Effector memory CD4-positive, alpha-beta T cell (primary cell): ENCODE measurements around the gene CALM3.
A peak's percentile ranks its signal among the peaks of the same experiment; 100 is the strongest.
"Not testable (repeated sequence)": the region's sequence is repeated elsewhere in the genome, so short reads cannot be mapped to it uniquely, and the experiment has no call there.

Source experiments
- DNase-seq, 3 donors: peaks; one replicate each; pipeline ENCODE4 v3.0.0-alpha.2; 2020
- H3K27ac ChIP-seq: 2 replicates; pipeline ENCODE4 v1.7.0; 2013; ENCODE audit warnings: mild to moderate bottlenecking, low read length, moderate library complexity; ENCODE audit not compliant: insufficient read depth, poor library complexity, severe bottlenecking
- H3K27me3 ChIP-seq: replicated peaks from 2 replicates; pipeline ENCODE4 v1.7.0; 2013; ENCODE audit warnings: mild to moderate bottlenecking, low read length; ENCODE audit not compliant: insufficient read depth, control insufficient read depth, poor library complexity, severe bottlenecking
- H3K36me3 ChIP-seq: 2 replicates; pipeline ENCODE4 v1.7.0; 2013; ENCODE audit warnings: mild to moderate bottlenecking, low read length, moderate library complexity; ENCODE audit not compliant: control insufficient read depth, insufficient read depth
- H3K4me1 ChIP-seq: 2 replicates; pipeline ENCODE4 v1.7.0; 2013; ENCODE audit warnings: low read length, mild to moderate bottlenecking; ENCODE audit not compliant: control insufficient read depth, insufficient read depth, poor library complexity, severe bottlenecking
- H3K4me3 ChIP-seq: 2 replicates; pipeline ENCODE4 v1.7.0; 2013; ENCODE audit warnings: low read length, low read depth, mild to moderate bottlenecking; ENCODE audit not compliant: insufficient read depth, poor library complexity, severe bottlenecking
- H3K9me3 ChIP-seq: 2 replicates; pipeline ENCODE4 v1.7.0; 2013; ENCODE audit warnings: mild to moderate bottlenecking, low read length, moderate library complexity; ENCODE audit not compliant: control insufficient read depth
- total RNA-seq, 3 donors: gene quantifications; one replicate each; lab custom pipeline; 2026; lab: John Stamatoyannopoulos, UW

CALM3 gene
- 112 to 185 (median 167) reads per million in 3 donors for total RNA-seq

- H3K9me3 ChIP-seq = no peaks in the 10 kb centered on the region
- H3K36me3 ChIP-seq = peaks cover 15% of the 10 kb centered on the region
- peaks cover 23% of the 10 kb centered on the region for H3K4me1 ChIP-seq
- H3K4me3 ChIP-seq = peak within 1 kb of the TSS; percentile 96
- peak within 1 kb of the TSS; percentile 100 for H3K27ac ChIP-seq
- no peak for DNase-seq
- no peaks in the 10 kb centered on the region for H3K27me3 ChIP-seq
Measured at GRCh38 chr19:46601318-46602224, at the start of gene CALM3. Gene CALM3 (plus strand): TSS chr19:46601330. CDS start chr19:46601435, 105 bp downstream.

GRCh38 chr19:46552891-46553290 lies 48.2 kb upstream of the CALM3 start:
- Histone ChIP-seq H3K4me1 (no peaks in the 10 kb centered on the region), H3K9me3 (peaks cover 5% of the 10 kb centered on the region), H3K27ac (no peak overlapping the region)

GRCh38 chr19:46554161-46554560 lies 47.0 kb upstream of the CALM3 start:
- Histone ChIP-seq H3K4me3 (no peak overlapping the region), H3K4me1 (no peaks in the 10 kb centered on the region), H3K9me3 (peaks cover 5% of the 10 kb centered on the region), H3K27me3 (no peaks in the 10 kb centered on the region), H3K27ac (no peak overlapping the region), H3K36me3 (no peaks in the 10 kb centered on the region)
- no peak for DNase-seq

More at GRCh38 chr19:46552891-46553290, 48.2 kb upstream of the CALM3 start:
- Histone ChIP-seq H3K36me3 (no peaks in the 10 kb centered on the region), H3K4me3 (no peak overlapping the region), H3K27me3 (no peaks in the 10 kb centered on the region)
- DNase-seq = no peak

- Histone ChIP-seq H3K27ac (no peak overlapping the region), H3K4me1 (no peaks in the 10 kb centered on the region), H3K9me3 (peaks cover 1% of the 10 kb centered on the region), H3K36me3 (no peaks in the 10 kb centered on the region), H3K27me3 (no peaks in the 10 kb centered on the region), H3K4me3 (no peak overlapping the region)
- DNase-seq = no peak
Measured at GRCh38 chr19:46555628-46556280, 45.4 kb upstream of the CALM3 start.

GRCh38 chr19:46556471-46556870 lies 44.7 kb upstream of the CALM3 start:
- H3K9me3 ChIP-seq, H3K27ac ChIP-seq, DNase-seq, H3K27me3 ChIP-seq, H3K4me3 ChIP-seq, H3K36me3 ChIP-seq, H3K4me1 ChIP-seq: not testable (repeated sequence)

GRCh38 chr19:46559203-46559602 lies 41.9 kb upstream of the CALM3 start:
- H3K27ac ChIP-seq = no peak overlapping the region
- no peak for DNase-seq
- no peaks in the 10 kb centered on the region for H3K9me3 ChIP-seq
- H3K4me3 ChIP-seq = no peak overlapping the region
- H3K36me3 ChIP-seq = no peaks in the 10 kb centered on the region
- no peaks in the 10 kb centered on the region for H3K4me1 ChIP-seq
- H3K27me3 ChIP-seq = no peaks in the 10 kb centered on the region

GRCh38 chr19:46559675-46560074 lies 41.5 kb upstream of the CALM3 start:
- not testable (repeated sequence) for H3K27me3 ChIP-seq, H3K9me3 ChIP-seq, H3K4me1 ChIP-seq, H3K27ac ChIP-seq, H3K4me3 ChIP-seq, DNase-seq, H3K36me3 ChIP-seq

GRCh38 chr19:46564701-46565100 lies 36.4 kb upstream of the CALM3 start:
- H3K27me3 ChIP-seq = no peaks in the 10 kb centered on the region

GRCh38 chr19:46571495-46571894 lies 29.6 kb upstream of the CALM3 start:
- H3K27me3 ChIP-seq = no peaks in the 10 kb centered on the region
- no peaks in the 10 kb centered on the region for H3K36me3 ChIP-seq
- H3K4me1 ChIP-seq = peaks cover 10% of the 10 kb centered on the region
- H3K9me3 ChIP-seq = no peaks in the 10 kb centered on the region
- H3K27ac ChIP-seq = no peak overlapping the region
- DNase-seq = no peak
- H3K4me3 ChIP-seq = no peak overlapping the region

More at GRCh38 chr19:46564701-46565100, 36.4 kb upstream of the CALM3 start:
- no peaks in the 10 kb centered on the region for H3K4me1 ChIP-seq
- H3K27ac ChIP-seq = no peak overlapping the region
- H3K36me3 ChIP-seq = no peaks in the 10 kb centered on the region
- H3K4me3 ChIP-seq = no peak overlapping the region
- H3K9me3 ChIP-seq = no peaks in the 10 kb centered on the region
- no peak for DNase-seq
